Astrocyte (in vitro differentiated cells and primary cell): Measurements from ENCODE around the gene APBB3. TPM values are rescaled to one million over a fixed set of nuclear protein-coding genes. Genes with fewer than 3 reads are reported as not detected.

ENCODE experiments used
- DNase-seq: peaks from one replicate; pipeline ENCODE4 v3.0.0-alpha.2; 2010; ENCODE audit warnings: low read depth
- FAIRE-seq: peaks from 2 replicates; lab custom pipeline; 2011; peaks lifted over from hg19 to GRCh38; lab: Jason Lieb, UNC
- H2AFZ ChIP-seq: 2 replicates; pipeline ENCODE4 v1.6.0; 2012; ENCODE audit warnings: low read depth, low read length, inconsistent platforms
- H3K27ac ChIP-seq: 2 replicates; pipeline ENCODE4 v1.5.1; 2011; ENCODE audit warnings: low read depth, low read length, inconsistent platforms
- H3K27me3 ChIP-seq: 2 replicates; pipeline ENCODE4 v1.6.0; 2011; ENCODE audit warnings: low read length, inconsistent platforms; ENCODE audit not compliant: insufficient read depth
- H3K36me3 ChIP-seq: 2 replicates; pipeline ENCODE4 v1.5.1; 2011; ENCODE audit warnings: low read length, inconsistent platforms; ENCODE audit not compliant: insufficient read depth
- H3K4me1 ChIP-seq: 2 replicates; pipeline ENCODE4 v1.5.1; 2011; ENCODE audit warnings: low read length, inconsistent platforms; ENCODE audit not compliant: insufficient read depth
- H3K4me2 ChIP-seq: 2 replicates; pipeline ENCODE4 v1.6.0; 2012; ENCODE audit warnings: low read length, inconsistent platforms
- H3K4me3 ChIP-seq: 2 replicates; pipeline ENCODE4 v1.5.1; 2011; ENCODE audit warnings: low read depth, mild to moderate bottlenecking, low read length, inconsistent platforms; ENCODE audit not compliant: insufficient read depth
- H3K79me2 ChIP-seq: 2 replicates; pipeline ENCODE4 v1.6.0; 2012; ENCODE audit warnings: mild to moderate bottlenecking, low read length, inconsistent platforms; ENCODE audit not compliant: insufficient read depth
- H3K9ac ChIP-seq: 2 replicates; pipeline ENCODE4 v1.6.0; 2012; ENCODE audit warnings: mild to moderate bottlenecking, low read length, inconsistent platforms
- H3K9me3 ChIP-seq: 2 replicates; pipeline ENCODE4 v1.5.1; 2012; ENCODE audit warnings: low read depth, mild to moderate bottlenecking, low read length, inconsistent platforms; ENCODE audit not compliant: insufficient read depth
- H4K20me1 ChIP-seq: 2 replicates; pipeline ENCODE4 v1.6.0; 2012; ENCODE audit warnings: low read length, inconsistent platforms; ENCODE audit not compliant: insufficient read depth
- H3K27ac Mint-ChIP-seq: one replicate; pipeline ENCODE4 v1.8.0; 2021; ENCODE audit warnings: mild to moderate bottlenecking, mixed read lengths; ENCODE audit not compliant: unreplicated experiment
- H3K27me3 Mint-ChIP-seq: one replicate; pipeline ENCODE4 v1.8.0; 2021; ENCODE audit warnings: low read depth, mixed read lengths; ENCODE audit not compliant: unreplicated experiment
- H3K36me3 Mint-ChIP-seq: one replicate; pipeline ENCODE4 v1.8.0; 2021; ENCODE audit warnings: low read depth, mixed read lengths; ENCODE audit not compliant: unreplicated experiment
- H3K4me1 Mint-ChIP-seq: one replicate; pipeline ENCODE4 v1.8.0; 2021; ENCODE audit warnings: low read depth, mixed read lengths; ENCODE audit not compliant: unreplicated experiment
- H3K4me3 Mint-ChIP-seq: one replicate; pipeline ENCODE4 v1.8.0; 2021; ENCODE audit warnings: mild to moderate bottlenecking, moderate library complexity, mixed read lengths; ENCODE audit not compliant: unreplicated experiment
- H3K9me3 Mint-ChIP-seq: one replicate; pipeline ENCODE4 v1.8.0; 2021; ENCODE audit warnings: mild to moderate bottlenecking, mixed read lengths; ENCODE audit not compliant: unreplicated experiment
- CTCF ChIP-seq: IDR thresholded peaks from 2 replicates; pipeline ENCODE4 v1.5.1; 2011; ENCODE audit warnings: low read depth, mild to moderate bottlenecking, inconsistent platforms, low read length, moderate library complexity; ENCODE audit not compliant: insufficient read depth
- EZH2 ChIP-seq: IDR thresholded peaks from 2 replicates; pipeline ENCODE4 v1.6.1; 2012; ENCODE audit warnings: mild to moderate bottlenecking, low read length, inconsistent platforms; ENCODE audit not compliant: insufficient read depth
- total RNA-seq: library from RNA; stranded (reverse); gene quantifications from 2 replicates; pipeline ENCODE4 v1.2.1, GENCODE V29; 2021

The APBB3 gene
- total RNA-seq, 1 donor from 2014 or later, result 20.4 TPM

GRCh38 chr5:140602147-140602546 lies 37.7 kb upstream of the APBB3 start:
- H3K9me3 Mint-ChIP-seq, result peaks cover 2% of the 10 kb centered on the region
- H3K27ac Mint-ChIP-seq, result no peak overlapping the region
- Histone ChIP-seq H3K9ac (no peak overlapping the region), H3K4me1 (no peaks in the 10 kb centered on the region), H3K4me2 (no peak overlapping the region), H3K9me3 (no peaks in the 10 kb centered on the region), H3K27me3 (no peaks in the 10 kb centered on the region), H3K4me3 (no peak overlapping the region), H2AFZ (no peak overlapping the region), H4K20me1 (no peaks in the 10 kb centered on the region), H3K36me3 (no peaks in the 10 kb centered on the region), H3K79me2 (no peaks in the 10 kb centered on the region), H3K27ac (no peak overlapping the region)
- TF ChIP-seq CTCF, result no peak
- no peak for TF ChIP-seq EZH2
- DNase-seq (no peak), FAIRE-seq (no peak)
- no peaks in the 10 kb centered on the region for H3K4me1 Mint-ChIP-seq
- H3K36me3 Mint-ChIP-seq, result no peaks in the 10 kb centered on the region
- peaks cover 12% of the 10 kb centered on the region for H3K27me3 Mint-ChIP-seq
- H3K4me3 Mint-ChIP-seq, result no peak overlapping the region

- no peak overlapping the region for H3K9ac ChIP-seq
- H2AFZ ChIP-seq, result no peak overlapping the region
- H3K36me3 Mint-ChIP-seq, result no peaks in the 10 kb centered on the region
- H3K4me1 ChIP-seq, result no peaks in the 10 kb centered on the region
- peaks cover 19% of the 10 kb centered on the region for H3K27me3 Mint-ChIP-seq
- no peaks in the 10 kb centered on the region for H3K9me3 ChIP-seq
- no peak overlapping the region for H3K27ac Mint-ChIP-seq
- no peaks in the 10 kb centered on the region for H3K4me1 Mint-ChIP-seq
- H3K4me3 Mint-ChIP-seq, result no peak overlapping the region
- TF ChIP-seq CTCF (no peak), EZH2 (no peak)
- H3K36me3 ChIP-seq, result no peaks in the 10 kb centered on the region
- no peak overlapping the region for H3K4me3 ChIP-seq
- FAIRE-seq (no peak), DNase-seq (no peak)
- peaks cover 2% of the 10 kb centered on the region for H3K9me3 Mint-ChIP-seq
- peaks cover 8% of the 10 kb centered on the region for H3K27me3 ChIP-seq
- H4K20me1 ChIP-seq, result no peaks in the 10 kb centered on the region
- H3K4me2 ChIP-seq, result no peak overlapping the region
- no peak overlapping the region for H3K27ac ChIP-seq
- no peaks in the 10 kb centered on the region for H3K79me2 ChIP-seq
Measured at GRCh38 chr5:140600096-140600495, 35.7 kb upstream of the APBB3 start.

GRCh38 chr5:140598836-140599235 lies 34.4 kb upstream of the APBB3 start:
- Histone ChIP-seq H3K79me2 (no peaks in the 10 kb centered on the region), H3K4me2 (no peak overlapping the region), H3K27me3 (peaks cover 8% of the 10 kb centered on the region), H3K9me3 (no peaks in the 10 kb centered on the region), H2AFZ (no peak overlapping the region), H3K36me3 (no peaks in the 10 kb centered on the region), H4K20me1 (no peaks in the 10 kb centered on the region), H3K9ac (no peak overlapping the region), H3K4me3 (no peak overlapping the region), H3K4me1 (no peaks in the 10 kb centered on the region), H3K27ac (no peak overlapping the region)
- no peak for DNase-seq
- Mint-ChIP-seq H3K27me3 (peaks cover 19% of the 10 kb centered on the region), H3K4me1 (no peaks in the 10 kb centered on the region), H3K9me3 (peaks cover 2% of the 10 kb centered on the region), H3K27ac (no peak overlapping the region), H3K36me3 (no peaks in the 10 kb centered on the region), H3K4me3 (no peak overlapping the region)
- FAIRE-seq, result no peak
- TF ChIP-seq EZH2, result no peak
- no peak for TF ChIP-seq CTCF
